A204.1 (cell line): ENCODE results near the gene AK8.

Experiments
- FAIRE-seq: peaks from 2 replicates; lab custom pipeline; 2012; peaks lifted over from hg19 to GRCh38; lab: Jason Lieb, UNC

Gene AK8

DNA sequence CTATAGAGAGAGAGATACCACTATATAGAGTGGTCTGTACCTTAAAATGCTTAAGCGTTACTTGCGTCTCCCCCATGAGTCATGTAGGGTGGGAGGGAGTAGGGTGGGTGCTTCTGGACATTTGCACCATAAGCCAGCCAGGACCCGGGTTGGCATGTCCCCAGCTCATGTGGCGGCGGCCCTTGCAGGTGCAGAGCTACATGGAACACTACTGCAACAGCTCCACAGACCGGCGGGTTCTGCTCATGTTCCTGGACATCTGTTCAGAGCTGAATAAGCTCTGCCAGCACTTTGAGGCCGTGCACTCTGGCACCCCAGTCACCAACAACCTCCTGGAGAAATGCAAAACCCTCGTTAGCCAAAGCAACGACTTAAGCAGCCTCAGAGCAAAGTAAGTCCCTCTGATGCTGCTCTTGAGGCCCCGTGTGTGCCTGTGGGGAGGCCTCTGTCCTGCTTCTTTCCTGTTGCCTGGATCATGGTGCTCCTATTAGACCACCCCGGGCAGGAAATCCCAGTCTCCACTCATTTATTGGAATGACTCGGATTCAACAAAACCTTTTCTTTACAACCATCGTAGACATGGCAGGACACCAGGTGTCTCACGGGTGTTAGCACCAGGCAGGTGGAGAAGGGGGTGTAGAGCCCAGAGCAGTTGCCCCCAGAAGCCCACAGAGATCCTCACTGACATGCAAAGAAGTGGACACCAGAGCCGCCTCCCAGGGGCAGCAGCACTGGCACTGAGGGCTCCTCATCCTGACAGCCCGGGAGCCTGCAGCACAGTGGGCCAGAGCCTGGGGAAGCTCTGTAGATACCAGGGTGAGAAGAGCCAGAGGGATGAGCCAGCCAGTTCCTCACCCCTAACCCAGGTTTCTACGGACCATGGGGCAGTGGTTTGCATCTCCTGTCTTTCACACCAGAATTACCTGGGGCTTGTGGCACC is 9.4 kb upstream of the AK8 start:
- no peak for FAIRE-seq

DNA sequence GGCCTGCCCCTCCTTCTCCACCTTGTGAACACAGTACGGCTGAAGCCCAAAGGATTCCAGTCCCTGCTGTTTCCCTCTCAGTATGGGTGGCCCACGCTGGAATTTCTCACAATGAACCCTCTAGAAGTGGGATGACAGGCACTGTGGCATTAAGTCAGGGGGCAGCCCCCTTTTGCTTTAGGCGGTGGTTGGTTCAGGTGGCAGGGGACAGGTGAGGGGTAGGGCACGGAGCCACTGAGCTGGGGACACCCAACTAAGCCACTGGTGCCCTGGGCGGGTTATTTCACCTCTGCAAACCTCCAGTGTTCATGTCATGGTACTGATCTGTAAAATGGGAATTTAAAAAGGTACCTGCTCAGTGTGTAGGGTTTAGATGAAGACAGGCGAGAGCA is 8.2 kb upstream of the AK8 start:
- FAIRE-seq = no peak

DNA sequence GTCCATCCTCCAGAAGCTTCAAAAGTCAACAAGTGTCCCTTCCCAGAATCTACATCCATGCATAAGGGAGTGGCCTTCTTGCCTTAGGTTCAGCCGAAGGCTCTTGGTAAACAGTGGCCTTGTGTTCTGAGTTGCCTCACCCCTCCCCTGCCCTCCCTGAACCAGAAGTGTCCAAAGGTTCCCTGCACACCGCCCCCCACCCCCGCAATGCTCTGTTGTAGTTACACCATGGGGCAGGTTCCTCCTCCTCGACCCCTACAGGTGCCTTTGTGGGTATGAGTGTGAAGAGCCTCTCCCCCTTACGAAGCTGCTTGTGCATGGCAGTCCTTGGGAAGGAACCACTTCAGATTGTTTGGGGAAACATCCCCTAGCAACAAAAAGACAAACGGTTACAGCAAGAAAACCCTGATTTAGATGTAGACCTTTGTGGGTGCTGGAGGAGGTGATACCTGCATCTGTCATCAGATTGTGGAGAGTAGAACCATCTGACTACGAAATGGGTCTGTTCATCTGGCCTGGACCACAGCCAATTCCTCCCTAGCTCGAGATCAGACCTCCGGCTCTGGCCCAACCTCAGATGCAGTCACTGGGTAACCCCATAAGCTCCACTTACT is 7.7 kb upstream of the AK8 start:
- FAIRE-seq = no peak

DNA sequence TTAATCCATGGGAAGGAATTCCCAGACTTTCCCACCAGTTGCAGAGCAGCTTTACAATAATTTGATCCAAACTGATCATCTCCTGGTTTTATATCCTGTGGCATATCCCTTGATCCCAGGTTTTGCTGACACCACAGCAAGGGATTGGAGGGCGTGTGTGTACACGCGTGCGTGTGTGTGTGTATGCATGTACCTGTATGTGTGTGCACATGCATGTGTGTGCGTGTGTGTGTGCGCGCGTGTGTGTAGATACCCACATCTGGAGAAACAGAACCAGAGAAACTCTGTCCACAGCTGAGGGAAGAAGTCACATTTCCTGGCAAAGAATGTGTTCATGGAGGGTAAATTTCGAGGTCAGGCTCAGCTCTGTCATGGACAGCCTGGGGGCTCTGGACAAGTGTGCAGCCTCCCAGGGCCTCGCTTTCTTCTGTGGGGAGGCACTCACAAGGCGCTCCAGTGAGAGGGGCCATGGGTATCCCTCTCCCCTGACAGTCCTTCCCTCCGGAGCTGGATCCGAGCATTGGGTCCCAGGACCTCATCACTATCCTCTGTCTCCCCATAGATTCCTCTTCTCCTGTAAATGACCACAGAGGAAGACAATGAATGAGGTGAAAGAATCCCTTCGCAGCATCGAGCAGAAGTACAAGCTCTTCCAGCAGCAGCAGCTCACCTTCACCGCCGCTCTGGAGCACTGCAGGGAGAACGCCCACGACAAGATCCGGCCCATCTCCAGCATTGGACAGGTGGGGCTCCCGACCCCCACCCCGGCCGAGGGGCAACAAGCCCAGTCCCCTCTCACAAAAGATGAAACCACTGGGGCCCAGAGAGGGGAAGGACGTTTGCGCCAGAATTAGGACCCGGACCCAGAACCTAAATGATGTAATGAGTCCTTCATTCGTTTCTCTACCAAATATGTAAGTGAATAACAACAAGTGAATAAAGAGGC is 5.5 kb upstream of the AK8 start:
- no peak for FAIRE-seq

DNA sequence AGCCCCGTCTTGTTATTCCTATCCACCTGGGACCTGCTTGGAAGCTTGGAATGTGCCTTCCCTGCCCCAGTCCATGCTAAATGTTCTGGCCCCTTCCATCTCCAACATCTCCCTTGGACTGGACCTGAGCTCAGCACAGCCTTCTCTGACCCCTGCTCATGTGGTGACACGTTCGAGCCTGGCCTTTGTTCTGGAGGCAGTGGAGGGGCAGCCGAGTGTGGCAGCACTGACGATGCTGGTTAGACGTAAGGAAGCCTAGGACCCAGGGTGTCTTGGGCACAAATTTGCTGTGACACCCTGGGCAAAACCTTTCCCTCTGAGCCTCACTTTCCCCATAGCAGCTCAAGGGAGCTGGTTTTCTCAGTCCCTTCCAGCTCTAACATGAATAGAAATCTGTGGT is 4.5 kb upstream of the AK8 start:
- FAIRE-seq = no peak

DNA sequence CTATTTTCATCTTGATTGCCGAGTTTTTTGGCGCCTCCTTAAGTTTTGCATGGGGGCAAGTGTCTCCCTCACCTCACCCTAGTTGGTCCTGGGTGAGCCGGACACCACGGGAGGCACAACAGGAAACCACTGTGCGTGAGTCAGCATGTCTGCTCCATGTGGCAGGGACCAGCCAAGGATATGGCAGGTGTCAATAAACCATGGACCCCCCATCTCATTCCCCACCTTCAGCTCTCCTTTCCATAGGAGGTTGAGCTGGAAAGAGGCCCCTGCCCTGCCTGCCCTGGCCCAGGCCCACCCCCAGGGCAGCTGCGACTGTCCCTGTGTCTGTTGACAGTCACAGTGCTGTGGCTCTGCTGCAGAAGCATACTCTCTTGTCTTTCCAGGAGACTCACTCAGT is 3.7 kb upstream of the AK8 start:
- no peak for FAIRE-seq

DNA sequence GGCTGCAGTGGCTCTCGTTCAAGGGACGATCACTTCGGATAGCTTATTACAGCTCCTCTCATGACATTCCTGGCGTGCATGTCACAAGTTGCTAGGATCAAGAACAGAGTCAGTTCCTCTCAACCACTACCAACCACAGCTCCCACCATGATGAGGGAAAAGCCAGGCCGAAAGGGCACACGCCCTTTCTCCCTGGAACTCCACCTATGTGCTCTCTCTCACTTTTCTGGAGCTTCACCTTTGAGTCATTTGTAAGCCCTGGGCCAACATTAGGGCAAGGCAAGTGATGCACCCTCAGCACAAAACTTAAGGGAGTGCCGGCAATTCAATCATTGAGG is 2.2 kb upstream of the AK8 start:
- FAIRE-seq = no peak

DNA sequence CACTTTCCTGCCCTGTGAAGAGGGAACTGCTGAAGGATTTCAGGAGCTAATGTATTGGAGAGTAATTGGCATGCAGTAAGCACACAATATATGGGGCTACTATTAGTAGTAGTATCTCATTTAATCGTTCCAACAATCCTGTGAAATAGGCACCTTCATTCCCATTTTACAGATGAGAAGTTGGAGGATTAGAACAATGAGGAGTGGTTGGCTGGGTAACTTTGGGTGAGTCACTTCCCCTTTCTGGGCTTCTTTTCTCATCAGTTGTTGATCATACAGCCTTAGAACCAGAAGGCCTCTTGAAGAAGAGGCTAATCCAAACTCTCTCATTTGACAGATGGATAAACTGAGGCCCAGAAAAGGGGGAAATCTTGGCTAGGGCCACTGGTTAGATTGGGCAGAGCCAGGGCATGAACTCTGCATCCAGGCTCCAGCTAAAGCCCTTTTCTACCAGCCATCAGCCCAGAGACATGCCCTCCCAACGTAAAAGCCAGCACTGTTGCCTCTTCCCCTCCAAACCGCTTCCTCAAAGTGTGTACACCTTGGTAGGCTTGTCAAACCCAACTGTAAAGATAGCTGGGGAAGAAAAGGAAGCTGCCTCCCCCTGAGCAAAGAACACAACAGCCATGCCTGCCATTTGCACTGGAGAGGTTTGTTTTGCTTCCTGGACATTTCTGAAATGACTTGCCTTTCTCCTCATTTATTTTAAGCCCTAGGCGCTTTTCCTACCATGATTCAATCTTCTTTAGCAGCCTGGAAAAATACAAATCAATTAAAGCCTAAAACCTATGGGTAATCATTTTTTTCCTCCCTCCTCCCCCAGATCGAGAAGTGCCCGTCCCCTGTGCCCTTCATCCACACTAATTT is 1.6 kb upstream of the AK8 start:
- FAIRE-seq = no peak

DNA sequence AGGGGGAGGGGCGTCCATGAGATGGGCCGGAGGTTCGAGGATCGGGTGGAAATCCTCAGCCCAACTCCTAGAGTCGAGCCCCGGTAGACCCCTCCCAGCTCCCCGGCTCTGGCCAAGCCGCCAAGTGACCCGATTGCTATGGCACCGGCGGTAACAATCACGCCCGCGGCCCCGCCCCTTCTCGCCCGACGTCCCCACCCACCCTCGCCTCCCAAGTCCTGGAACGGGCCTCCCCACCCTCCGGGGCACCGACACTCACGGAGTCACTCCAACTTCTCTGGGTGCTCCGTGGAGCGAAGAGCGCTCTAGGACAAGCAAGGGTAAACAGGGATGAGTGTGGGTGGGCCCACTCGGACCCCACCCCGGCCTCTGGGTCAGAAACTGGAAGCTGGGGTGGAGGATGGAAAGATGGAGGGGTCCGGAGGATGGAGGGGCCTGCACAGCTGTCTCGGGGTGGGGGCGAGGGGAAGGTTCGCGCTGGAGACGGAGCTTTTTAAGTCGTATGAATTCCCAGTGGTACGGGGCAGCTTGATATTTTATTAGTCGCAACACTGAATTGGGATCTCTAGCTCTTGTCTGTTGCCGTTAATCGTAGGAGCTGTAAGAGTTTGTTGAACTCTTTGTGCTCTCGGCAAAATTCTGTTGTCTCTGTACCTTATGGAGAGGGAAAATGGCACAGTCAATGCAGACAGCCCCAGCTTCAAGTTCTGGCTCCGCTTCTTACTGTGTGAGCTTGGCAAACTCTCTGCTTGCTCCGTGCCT is 792 bp upstream of the AK8 start, which contains the start of gene SPACA9:
TSS of gene SPACA9 (plus strand) at position 204 of the 762 bp plus-strand sequence. CDS start 5,050 bp downstream, outside the sequence.
- FAIRE-seq = no peak

DNA sequence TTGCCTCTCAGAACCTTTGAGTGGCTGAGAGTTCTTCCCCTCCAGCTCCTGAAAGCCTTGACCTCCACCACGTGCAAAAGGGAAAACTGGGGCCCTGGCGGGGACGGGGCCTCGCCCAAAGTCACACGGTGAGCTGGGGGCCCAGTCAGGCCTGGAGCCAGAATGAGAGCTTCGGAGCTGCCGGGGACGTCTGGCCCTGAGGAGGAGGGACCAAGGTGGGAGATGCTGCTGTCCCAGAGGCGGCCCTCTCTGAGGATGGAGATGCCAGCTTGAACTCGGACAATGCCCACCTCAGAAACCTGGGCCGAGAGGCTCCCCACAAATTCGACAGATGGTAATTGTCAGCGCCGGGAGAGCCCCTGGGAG is 643 bp downstream of the AK8 start:
- FAIRE-seq = no peak

DNA sequence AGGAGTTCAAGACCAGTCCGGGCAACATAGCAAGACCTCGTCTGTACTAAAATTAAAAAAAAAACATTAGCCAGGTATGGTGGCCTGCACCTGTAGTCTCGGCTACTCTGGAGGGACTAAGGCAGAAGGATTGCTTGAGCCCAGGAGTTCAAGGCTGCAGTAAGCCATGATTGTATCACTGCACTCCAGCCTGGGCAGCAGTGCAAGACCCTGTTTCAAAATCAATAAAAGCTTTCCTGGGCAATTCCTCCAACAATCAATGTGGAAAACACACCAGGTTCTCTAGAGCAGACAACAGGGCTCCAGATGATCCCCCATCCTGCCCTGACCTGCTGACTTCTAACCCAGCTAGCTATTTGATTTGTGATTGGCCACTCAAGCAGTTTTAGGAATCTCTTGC is 1.2 kb downstream of the AK8 start:
- FAIRE-seq = no peak

DNA sequence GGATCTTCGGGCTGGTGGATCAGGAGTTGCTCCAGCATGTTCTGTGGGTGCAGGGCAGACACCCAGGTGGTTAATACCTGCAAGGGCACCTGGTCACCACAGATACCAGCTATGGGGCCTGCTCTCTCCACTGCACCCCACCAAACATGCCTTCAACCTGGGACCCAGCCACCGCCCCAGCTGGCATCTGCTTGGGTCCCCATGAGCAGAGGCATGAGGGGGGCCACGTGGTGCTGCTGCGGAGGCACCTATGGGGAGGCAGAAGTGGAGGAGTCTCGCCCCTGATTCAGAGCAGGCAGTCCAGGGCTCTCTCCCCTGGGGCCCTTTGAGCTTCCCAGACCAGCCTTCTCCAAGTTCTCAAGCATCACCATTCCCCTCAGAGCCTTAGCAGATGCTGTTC is 2.9 kb downstream of the AK8 start:
- FAIRE-seq = no peak

DNA sequence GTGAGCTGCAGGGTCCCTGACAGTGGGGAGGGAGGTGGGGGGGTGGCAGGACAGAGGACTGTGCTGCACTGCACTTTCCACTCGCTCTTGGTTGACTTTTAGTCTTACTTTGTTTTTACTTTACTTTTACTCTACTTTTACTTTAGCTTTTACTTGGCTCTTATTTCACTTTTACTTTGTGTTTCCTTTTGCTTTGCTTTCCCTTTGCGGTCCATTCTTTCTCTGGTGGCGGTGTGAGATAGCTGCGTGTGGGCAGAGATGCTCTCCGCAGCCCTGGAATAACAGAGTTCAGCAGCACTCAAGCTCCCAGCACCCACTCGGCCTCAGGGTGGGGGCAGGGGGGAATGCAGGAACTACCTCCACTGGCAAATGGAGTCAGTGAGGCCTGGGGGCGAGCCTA is 4.7 kb downstream of the AK8 start:
- no peak for FAIRE-seq

DNA sequence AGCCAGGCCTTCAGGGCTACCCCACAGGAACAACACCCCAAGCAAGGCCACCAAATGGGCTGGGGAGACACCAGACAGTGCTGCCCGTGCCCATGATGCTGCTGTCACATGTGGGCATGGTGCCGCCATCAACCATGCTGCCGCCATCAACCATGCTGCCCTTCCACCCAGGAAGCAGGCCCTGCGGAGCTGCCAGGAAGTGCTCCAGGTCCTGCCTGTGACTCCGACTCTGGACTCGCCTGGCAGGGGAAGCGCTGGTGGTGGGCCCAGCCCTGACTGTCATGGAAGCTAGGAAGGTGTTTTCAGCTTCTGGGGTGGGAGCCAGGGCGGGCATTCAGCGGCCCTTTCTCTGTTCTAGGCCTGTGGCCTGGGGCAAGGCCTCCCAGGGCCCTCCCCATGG is 8.8 kb downstream of the AK8 start:
- FAIRE-seq = no peak

DNA sequence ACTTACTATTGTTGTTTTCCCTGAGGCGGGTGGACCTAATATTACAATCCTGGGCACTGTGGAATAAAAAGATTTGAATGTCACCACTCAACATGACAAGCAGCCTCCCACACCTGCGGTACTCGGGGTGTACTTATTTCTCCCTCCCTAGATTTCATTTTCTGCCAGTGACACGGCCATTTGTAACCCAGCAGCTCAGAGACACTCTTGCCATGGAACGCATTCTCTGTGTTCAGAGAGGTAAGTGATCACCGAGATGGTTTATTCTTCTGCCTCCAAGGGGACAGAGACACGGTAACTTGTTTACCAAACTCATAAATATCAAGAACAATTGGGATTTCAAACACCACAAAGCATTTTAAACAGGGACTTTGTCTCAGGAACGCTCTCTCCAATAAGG is 11.2 kb downstream of the AK8 start:
- FAIRE-seq = no peak

DNA sequence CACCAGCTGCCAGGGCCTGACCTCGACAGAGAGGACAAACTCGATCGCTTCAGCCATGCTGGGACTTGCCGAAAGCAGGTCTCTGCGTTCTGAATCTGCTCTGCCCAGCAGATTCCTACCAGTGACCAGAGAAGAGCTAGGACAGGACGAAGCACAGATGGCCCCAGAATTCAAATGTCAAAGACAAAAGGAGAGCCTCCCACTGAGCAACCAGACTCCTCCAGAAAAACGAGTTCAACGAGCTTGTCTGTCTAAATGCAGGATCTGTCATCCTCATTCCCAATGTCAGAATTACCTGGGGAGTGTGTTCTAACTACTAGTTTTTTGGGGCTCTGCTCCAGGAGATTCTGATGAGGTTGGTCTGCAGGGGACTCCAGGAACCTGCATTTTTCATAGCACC is 13.4 kb downstream of the AK8 start:
- FAIRE-seq = no peak

DNA sequence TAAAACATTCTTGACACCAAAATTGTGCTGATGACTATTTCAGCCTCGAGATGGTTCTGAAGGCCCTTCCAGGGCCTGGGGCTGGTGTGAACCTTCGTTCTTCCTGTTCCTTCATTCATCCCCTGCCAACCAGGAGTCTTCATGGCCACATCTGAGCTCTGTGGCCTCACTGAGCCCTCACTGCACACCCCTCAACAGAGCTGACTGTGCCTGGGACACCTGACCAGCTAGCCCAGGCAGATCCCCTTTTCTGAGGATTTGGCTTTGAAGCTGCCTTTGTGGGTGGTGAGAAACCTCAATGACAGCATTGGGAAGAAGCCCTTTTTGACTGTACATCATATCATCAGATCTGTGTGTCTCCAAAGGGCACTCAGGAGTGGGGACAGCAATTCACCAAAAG is 13.8 kb downstream of the AK8 start:
- no peak for FAIRE-seq

DNA sequence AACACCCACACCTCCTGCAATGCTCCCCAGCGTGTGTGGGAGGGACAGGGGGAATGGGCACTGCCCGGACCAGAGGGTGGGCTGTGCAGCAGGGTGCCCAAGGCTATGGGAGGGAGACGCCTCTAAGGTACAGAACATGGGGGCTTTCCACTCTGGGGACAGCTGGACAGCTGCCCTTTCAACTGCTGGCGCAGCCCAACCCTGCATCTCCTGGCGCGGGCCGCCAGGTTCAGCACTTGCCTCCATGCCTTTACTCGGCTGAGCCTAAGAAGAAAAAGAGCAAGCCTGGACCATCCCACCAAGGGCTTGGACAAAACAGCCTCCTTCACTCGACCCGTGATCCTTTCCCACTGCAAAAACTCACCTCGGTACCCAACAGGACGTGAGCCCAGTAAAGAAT is 15.0 kb downstream of the AK8 start:
- FAIRE-seq = no peak

DNA sequence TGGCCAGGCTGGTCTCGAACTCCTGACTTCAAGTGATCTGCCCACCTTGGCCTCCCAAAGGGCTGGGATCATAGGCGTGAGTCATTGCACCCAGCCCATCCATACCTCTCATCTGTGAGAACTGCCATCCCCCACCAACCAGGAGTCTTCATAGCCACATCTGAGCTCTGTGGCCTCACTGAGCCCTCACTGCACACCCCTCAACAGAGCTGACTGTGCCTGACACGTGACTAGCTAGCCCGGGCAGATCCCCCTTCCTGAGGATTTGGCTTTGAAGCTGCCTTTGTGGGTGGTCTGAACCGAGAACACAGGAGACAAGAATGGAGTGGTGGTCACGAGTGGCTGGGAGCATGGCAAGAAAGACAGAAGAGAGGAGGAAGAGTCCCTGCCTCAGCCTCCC is 15.6 kb downstream of the AK8 start:
- FAIRE-seq = no peak

DNA sequence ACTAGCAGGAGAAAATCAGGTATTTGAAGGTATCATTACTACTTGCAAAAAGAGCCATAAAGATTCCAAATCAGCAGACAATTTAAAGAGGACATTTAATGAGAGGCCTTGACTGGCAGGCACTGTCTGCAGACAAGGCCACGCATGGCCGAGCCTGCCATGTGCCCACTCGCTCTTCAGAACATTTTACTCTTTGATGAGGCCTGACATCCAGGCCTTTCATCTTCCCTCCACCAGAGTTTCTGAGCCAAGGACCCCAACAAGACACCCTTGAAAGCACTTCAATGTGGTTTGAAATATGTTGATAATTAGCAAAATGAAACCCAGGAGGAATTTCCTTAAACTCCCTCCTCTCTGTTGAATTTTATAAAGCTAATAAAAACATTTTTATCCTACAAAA is 16.4 kb downstream of the AK8 start:
- no peak for FAIRE-seq

DNA sequence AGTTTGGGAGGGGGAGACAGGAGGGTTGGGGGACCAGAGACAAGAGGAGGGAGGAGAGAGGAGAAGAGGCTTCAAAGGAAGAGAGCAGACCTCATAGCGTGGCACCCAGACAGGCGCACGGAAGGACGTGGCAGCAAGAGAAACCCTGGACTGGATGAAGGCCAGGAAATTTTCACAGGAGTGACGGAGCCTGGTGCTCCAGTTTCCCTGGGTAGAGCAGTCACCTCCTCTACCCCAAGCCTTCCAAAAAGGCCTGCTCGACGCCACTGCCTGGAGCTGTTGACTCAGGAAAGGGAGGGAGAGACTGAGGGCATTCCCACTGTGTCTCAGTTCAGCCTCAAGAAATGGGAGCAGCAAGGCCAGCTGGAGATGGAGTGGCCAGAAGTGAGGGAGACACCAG is 19.3 kb downstream of the AK8 start:
- no peak for FAIRE-seq
